Measurements from ENCODE around the gene PTPRE.

Gene PTPRE

DNA sequence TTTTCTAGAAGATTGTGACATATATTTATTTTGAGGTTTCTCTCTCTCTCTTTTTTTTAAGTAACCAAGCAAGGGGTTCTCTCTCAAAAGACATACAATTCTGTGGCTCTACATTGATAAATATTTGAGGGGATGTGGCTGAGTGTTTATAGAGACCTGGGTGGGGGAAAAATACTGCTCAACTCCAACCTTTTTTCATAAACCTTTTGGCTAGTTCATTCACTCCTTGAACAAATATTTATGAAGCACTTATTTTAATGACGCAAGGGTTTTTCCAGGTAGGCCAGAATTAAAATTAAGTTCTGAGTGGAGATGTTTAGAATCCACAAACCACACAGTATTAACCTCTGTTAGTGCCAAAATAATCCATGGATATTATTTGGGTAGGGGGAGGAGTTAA lies 100.2 kb downstream of the PTPRE start:
- DNase-seq, result no peak

GRCh38 chr10:128007971-128008370 lies 101.1 kb downstream of the PTPRE start:
- no peak for DNase-seq

DNA sequence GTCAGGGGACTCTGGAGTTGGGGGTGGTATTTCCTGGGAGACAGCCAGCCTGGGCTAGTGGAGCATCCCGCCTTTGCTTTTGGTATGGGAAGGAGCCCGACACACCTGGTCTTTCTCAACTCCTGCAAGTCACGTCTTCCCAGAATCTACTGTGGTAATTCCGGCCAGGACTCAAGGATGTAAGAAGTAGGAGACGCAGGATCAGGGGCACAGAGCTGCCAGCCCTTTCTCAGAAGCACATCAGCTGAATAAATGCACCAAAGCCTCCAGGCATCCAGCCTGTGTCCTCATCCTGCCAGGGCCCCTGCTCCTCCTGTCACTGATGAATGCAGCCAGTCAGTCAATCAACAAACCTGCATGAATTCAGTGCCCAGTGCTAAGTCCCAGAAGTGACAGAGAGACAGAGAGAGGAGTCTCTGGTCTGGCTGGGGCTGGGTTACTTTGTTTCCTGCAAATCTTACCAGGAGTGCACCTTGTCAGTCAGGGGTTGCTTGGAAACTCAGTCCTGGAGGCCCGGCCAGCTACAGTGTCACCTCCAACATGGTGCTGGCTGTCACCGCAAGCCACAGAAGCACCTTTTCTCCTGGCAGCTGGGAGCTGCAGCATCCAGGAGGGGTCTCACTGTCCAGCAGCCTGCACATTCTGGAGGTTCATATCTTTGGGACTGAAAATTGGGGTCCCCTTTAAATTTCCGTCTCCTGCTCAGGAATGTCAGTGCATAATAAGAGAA lies 101.8 kb downstream of the PTPRE start:
- DNase-seq, result no peak

GRCh38 chr10:128009372-128010126 lies 102.6 kb downstream of the PTPRE start:
- no peak for DNase-seq

DNA sequence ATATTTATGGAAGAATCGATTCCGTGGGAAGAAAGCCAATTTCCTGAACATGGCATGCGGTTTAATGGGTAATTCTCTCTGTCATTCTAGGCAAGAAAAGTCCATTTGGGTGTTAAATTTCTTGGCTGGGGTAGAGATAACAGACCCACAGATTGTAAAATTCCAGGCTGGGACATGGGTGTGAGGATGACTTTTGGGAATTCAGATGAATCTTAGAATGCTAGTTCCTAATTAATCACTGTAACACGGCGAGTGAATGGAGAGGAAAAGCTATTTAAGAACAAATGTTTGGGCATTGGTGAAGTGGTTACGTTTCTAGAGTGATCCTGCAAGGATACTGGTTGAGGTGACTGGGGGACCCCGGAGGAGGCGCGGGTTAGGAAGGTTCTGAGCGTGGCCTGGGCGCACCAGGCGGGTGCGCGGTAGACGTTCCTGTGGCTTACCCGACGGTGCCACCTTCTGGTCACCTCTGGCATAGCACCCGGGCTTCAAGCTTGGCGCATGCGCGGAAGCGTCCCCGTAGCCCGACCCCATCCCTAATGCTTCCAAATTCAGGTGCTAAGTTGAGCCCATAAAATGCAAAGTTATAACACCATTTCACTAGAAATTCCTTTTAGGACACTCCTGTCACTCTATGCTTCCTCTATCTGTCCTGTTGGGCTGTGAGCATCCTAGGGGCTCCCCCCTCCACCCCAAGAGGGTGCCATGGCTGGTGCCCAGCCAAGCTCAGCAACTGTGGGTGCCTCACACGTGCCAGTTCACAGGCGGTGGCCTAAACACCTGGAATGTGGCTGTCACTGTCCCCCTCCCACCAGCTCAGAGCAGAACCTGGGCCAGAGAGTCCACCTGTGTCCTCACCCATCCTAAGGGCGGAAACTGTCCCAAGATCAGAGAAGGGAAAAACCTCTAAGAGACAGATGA lies 104.4 kb downstream of the PTPRE start:
- DNase-seq, result no peak

DNA sequence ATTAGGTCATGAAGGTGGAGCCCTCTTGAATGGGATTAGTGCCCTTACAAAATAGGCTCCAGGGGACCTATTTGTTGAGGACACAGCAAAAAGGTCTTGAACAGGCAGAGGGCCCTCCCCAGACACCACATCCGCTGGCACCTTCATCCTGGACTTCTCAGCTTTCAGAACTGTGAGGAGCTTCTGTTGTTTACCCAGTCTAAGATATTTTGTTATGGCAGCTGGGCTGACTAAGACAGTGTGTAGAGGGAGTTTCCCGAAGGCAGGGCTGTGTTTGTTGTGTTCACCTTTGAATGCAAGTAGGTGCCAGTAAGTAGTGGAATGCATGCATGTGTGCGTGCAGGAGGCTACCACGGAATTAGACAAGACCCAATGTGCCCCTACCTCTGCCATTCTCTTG lies 106.7 kb downstream of the PTPRE start:
- DNase-seq, result no peak

- DNase-seq, result no peak
These were observed 107.3 kb downstream of the PTPRE start for GRCh38 chr10:128014236-128014635.

GRCh38 chr10:128016423-128017060 lies 109.6 kb downstream of the PTPRE start:
- no peak for DNase-seq

GRCh38 chr10:128017822-128018221 lies 110.9 kb downstream of the PTPRE start:
- no peak for DNase-seq

GRCh38 chr10:128018236-128018635 lies 111.3 kb downstream of the PTPRE start:
- no peak for DNase-seq

DNA sequence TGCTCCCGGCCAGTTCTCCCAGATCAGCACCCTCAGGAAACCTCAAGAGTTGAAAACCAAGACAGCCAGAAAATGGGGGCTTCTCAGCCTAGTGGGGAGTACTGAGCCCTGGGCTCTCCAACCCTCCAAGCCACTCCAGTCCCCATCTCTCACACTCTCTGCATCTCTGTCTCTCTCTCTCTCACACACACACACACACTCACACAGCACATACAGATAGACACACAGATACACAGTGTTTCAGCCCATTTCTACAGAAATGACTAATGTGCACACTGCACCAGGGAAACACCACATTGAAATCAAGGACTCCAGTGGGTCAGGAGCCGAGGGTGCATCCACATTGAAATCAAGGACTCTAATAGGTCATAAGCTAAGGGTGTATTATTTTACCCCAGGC lies 111.8 kb downstream of the PTPRE start:
- DNase-seq, result no peak

DNA sequence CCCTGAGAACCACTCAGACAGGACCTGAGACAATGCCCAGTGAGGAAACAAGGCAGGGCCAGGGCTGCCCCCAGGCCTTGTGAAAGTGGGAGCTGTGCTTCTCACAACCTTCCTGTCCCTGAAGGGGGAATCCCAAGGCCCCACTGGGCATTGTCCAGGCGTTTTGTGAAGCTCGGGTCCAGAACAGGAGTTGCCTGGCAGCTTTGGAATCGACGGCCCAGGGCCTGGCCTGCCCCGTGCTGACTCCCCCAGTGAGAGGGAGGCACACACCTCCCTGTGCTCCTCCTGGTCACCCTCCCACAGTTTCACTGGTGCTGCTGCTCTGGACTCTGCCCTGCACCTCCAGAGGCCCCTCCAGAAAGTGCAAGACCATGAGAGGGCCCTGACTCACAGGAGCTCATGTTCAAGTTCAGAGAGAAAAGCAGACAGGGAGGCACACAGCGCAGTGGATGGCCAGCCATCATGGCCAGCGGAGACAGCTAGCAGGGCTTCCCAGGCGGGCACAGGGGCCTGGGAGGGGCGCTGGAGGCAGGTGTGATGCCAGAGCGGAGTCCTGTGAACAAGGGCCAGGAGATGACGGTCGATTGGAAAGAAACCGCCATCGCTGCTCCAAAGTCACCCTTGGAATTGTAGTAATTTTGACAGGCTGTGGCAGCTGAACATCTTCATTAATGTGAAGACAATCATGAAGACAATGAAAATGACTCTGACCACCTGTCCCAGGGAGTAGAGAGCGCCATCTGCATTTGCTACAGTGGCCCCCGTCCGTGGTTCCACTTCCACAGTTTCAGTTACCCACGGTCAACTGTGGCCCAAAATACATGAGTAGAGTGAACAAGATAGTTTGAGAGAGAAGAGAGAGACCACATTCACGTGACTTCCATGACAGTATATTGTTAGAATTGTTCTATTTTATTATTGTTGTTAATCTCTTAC lies 115.6 kb downstream of the PTPRE start:
- no peak for DNase-seq

- DNase-seq, result no peak
These were observed 117.5 kb downstream of the PTPRE start for GRCh38 chr10:128024426-128024825.

GRCh38 chr10:128025437-128025836 lies 118.5 kb downstream of the PTPRE start:
- DNase-seq, result no peak

DNA sequence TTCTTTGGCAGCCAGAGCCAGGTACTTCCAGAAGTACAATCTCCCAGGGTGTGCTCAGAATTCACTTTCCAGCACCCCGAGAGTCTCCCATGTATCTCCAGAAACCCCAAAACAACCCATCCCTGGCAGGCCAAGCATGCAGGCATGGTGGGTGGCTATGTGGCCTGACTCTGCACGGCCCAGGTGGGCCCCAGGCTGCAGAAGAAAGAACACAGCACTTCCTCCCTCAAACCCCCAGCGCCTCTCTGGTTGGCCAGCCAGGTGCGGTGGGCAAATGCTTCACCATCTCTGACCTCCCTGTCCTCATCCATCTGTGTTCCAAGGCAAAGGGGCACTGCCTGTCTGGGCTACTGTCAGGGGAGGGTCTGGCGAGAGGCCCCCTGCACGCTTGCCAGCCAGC lies 119.0 kb downstream of the PTPRE start:
- DNase-seq, result no peak

DNA sequence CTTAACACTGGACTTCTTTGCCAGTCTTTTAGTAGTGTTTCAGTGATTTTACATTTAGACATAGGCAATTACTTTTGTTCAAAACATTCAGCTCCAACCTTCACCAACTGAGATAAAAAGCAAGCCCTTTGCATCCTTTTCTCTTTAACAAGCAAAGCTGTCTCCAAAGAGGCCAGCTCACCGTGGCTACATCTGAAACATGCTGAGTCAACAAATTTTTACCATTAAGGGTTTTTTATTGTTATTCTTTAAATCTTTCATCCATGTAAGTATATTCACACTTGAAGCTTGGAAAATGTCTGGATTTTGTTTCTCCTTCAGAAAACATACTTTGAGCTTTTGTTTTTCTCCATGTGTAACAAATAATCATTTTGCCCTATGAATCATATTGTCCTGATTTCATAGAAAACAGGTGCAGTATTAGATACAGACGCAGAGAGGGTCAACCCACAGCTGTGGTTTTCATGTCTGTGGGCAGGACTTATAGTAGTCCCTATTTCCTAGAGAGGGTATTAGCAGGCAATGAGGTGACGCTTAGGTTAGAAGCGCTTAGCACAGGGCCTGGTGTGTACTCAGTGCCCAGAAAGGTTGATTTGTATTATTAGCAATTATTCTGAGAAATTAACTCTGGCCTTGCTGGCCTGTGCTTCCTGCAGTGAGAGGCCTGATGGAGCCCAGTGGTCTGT lies 119.9 kb downstream of the PTPRE start:
- no peak for DNase-seq

DNA sequence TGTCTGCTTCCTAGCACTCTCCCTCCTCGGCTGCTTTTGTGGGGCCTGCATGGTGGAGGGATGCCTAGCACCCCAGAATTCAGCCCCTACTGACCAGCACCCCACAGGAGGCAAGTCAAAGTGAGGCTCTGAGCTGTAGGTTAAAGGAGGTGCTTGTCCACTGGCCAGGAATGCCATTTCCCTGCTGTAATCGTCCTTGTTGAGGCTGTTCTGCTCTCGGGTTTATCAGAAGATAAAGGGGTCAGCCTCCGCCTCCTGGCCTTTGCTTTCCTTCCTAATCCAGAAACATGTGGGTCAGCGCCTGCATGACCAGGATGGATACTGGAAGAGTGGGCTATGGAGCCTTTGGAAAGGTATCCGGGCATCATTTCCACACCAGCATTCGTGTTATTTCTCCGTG lies 120.4 kb downstream of the PTPRE start:
- no peak for DNase-seq

DNA sequence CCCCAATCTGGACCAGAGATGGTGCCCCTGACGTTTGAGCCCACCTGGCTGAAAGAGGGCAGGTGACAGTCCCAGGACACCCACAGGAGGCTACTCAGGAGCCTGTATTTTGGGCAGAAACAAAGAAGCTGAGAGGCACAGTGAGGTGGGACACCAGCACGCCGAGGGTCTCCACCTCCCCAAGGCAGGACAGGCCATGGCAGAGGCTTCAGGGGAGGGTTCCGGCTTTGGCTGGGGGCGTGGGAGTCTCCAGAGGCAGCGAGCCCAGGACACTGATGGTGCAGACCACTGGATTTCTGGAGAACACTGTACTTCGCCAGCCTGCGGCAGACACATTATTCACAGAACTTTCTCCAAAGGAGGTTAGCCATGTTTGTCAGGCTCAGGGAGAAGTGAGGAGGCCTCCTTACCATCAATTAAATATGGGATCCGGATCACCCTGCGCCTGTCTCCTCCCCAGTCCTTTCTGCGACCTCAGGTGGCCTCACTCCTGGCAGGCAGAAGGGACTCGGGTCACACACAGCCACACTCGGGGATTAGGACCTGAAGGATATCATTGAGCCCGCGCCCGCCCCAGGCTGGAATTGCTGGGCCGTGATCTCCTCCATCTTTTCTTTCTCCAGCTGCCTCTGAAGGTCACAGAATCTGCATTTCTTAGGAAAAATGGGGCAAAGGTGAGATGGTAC lies 121.1 kb downstream of the PTPRE start:
- no peak for DNase-seq

DNA sequence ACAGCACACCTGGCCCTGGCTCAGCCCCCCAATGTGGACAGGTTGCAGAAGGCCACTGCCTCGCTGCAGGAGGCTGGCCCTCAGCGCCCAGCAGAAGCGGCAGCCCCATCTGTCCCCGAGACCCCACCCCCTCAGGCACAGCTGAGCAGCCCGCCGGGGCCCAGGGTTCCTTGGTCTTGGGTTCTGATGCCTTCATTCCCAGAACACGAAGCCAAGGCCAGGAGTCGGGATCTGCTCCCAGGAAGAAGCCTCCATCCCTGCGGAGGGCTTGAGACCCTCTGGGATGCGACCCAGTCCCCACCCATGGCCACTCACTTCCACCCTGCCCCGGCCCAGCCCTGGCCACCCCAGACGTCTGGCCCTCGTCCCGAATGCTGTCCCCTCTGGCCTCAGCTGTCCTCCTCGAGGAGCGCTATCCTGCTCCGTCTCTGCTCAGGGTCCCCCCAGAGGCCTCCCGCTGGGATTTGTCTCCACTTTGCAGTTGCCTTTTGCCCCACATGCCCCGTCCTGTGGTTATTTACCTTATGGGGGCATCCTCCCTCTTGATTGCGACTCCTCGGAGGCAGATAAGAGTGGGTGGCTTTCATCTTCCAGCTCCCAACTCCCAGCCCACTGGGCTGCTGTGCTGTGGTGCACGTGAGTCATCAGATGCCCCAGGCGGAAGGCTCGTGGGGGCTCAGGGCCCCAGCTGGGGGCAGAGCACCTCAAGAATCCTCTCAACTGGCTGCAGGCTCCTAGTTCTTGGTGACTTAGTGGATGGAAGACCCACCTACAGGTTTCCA lies 121.8 kb downstream of the PTPRE start:
- DNase-seq, result no peak

GRCh38 chr10:128029290-128029651 lies 122.4 kb downstream of the PTPRE start:
- no peak for DNase-seq
